Hepatocyte (in vitro differentiated cells): ENCODE data around the gene DZIP3. TPM values are rescaled to one million over a fixed set of nuclear protein-coding genes. Genes with fewer than 3 reads are reported as not detected.

Experiments used
- DNase-seq: peaks from one replicate; pipeline ENCODE4 v3.0.0-alpha.2; 2016; ENCODE audit warnings: low spot score
- H2AFZ ChIP-seq: fragments of 200-600 bp; sonication (generic); 2 replicates; pipeline ENCODE4 v1.6.0; 2016; ENCODE audit warnings: antibody characterized with exemption, mild to moderate bottlenecking
- H3K27ac ChIP-seq: fragments of 200-600 bp; sonication (generic); 2 replicates; pipeline ENCODE4 v1.5.1; 2016; ENCODE audit warnings: mild to moderate bottlenecking
- H3K27me3 ChIP-seq: fragments of 200-600 bp; sonication (generic); 2 replicates; pipeline ENCODE4 v1.6.1; 2016
- H3K36me3 ChIP-seq: fragments of 200-600 bp; sonication (generic); replicated peaks from 2 replicates; pipeline ENCODE4 v1.5.1; 2016; ENCODE audit warnings: low read depth; ENCODE audit not compliant: insufficient read depth
- H3K4me1 ChIP-seq: fragments of 200-600 bp; sonication (generic); 2 replicates; pipeline ENCODE4 v1.5.1; 2016; ENCODE audit warnings: mild to moderate bottlenecking, moderate library complexity; ENCODE audit not compliant: insufficient read depth
- H3K4me2 ChIP-seq: fragments of 200-600 bp; sonication (generic); 2 replicates; pipeline ENCODE4 v1.6.0; 2016
- H3K4me3 ChIP-seq: fragments of 200-600 bp; sonication (generic); 2 replicates; pipeline ENCODE4 v1.5.1; 2016; ENCODE audit warnings: mild to moderate bottlenecking
- H3K79me2 ChIP-seq: fragments of 200-600 bp; sonication (generic); 2 replicates; pipeline ENCODE4 v1.6.0; 2017; ENCODE audit warnings: mild to moderate bottlenecking
- H3K9me2 ChIP-seq: fragments of 200-600 bp; sonication (generic); replicated peaks from 2 replicates; pipeline ENCODE4 v1.6.0; 2017; ENCODE audit warnings: mild to moderate bottlenecking; ENCODE audit not compliant: insufficient read depth
- H3K9me3 ChIP-seq: fragments of 200-600 bp; sonication (generic); 2 replicates; pipeline ENCODE4 v1.5.1; 2016; ENCODE audit warnings: low read depth, mild to moderate bottlenecking
- H4K20me1 ChIP-seq: fragments of 200-600 bp; sonication (generic); 2 replicates; pipeline ENCODE4 v1.6.0; 2016; ENCODE audit warnings: mild to moderate bottlenecking; ENCODE audit not compliant: insufficient read depth, poor library complexity, severe bottlenecking
- EZH2 ChIP-seq: fragments of 200-600 bp; sonication (generic); IDR thresholded peaks from 2 replicates; pipeline ENCODE4 v1.6.1; 2016; ENCODE audit warnings: antibody characterized with exemption, mild to moderate bottlenecking, borderline replicate concordance
- EZH2phosphoT487 ChIP-seq: fragments of 200-600 bp; sonication (generic); IDR thresholded peaks from one replicate; pipeline ENCODE4 v1.6.1; 2018; ENCODE audit warnings: antibody characterized with exemption, mild to moderate bottlenecking, low read depth, moderate library complexity; ENCODE audit not compliant: unreplicated experiment, severe bottlenecking
- WGBS: methylation state at CpG from one replicate; pipeline ENCODE4 v1.1.6; 2016; ENCODE audit warnings: low lambda C conversion rate; ENCODE audit errors: missing lambda C conversion rate; 5-methylcytosine and 5-hydroxymethylcytosine counted together
- polyA plus RNA-seq: library from polyadenylated mRNA; unstranded; fragments of >200 nt; fragmentation: Nextera tagmentation; extraction: Ambion mirVana; gene quantifications from 2 replicates; pipeline ENCODE4 v1.2.1, GENCODE V29; 2016
- small RNA-seq: library from RNA; depleted of rRNA; stranded (forward); fragments of <200 nt; gene quantifications from one replicate; pipeline ENCODE3, GENCODE V24; 2014
- total RNA-seq: library from RNA; depleted of rRNA; stranded (reverse); fragments of >200 nt; gene quantifications from 2 replicates; pipeline ENCODE4 v1.2.3, GENCODE V29; 2014
- TF ChIP-seq, protein P1 (sequence below): fragments of 200-600 bp; sonication (generic); IDR thresholded peaks from 2 replicates; pipeline ENCODE4 v1.5.1; 2016; ENCODE audit warnings: antibody characterized with exemption, mild to moderate bottlenecking; ENCODE audit not compliant: poor library complexity

DZIP3 gene
- total and polyA plus RNA-seq, 2 experiments from 2014 or later: 10.8 to 18.5 TPM

DNA sequence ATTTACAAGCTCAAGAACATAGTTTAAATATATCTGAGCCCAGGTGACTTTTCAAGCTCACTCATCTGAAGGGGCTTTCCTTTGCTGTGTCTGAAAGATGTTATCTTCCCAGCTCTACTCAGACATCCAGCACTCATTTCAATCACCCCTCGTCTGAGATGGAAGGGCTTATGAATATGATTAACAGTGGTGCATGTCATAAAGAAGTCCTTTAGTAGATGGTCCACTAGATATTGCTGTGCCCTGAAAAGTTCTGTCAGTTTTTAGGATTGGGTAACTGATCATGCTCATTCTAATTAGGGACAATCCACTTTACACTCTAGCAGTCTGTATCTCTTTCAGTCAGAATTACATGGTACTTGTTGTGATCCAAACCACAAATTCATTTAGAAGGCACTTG is 139.4 kb downstream of the DZIP3 start:
- Histone ChIP-seq H3K27me3 (no peaks in the 10 kb centered on the region), H3K9me2 (no peaks in the 10 kb centered on the region), H3K27ac (no peak overlapping the region), H3K4me3 (no peak overlapping the region), H3K4me2 (no peak overlapping the region), H3K36me3 (no peaks in the 10 kb centered on the region), H3K79me2 (no peaks in the 10 kb centered on the region), H2AFZ (no peak overlapping the region), H4K20me1 (no peaks in the 10 kb centered on the region), H3K4me1 (no peaks in the 10 kb centered on the region), H3K9me3 (no peaks in the 10 kb centered on the region)
- DNase-seq: no peak
- 71% methylated on average over 1 of the region's 1 CpG for WGBS
- TF ChIP-seq, protein P1, sequence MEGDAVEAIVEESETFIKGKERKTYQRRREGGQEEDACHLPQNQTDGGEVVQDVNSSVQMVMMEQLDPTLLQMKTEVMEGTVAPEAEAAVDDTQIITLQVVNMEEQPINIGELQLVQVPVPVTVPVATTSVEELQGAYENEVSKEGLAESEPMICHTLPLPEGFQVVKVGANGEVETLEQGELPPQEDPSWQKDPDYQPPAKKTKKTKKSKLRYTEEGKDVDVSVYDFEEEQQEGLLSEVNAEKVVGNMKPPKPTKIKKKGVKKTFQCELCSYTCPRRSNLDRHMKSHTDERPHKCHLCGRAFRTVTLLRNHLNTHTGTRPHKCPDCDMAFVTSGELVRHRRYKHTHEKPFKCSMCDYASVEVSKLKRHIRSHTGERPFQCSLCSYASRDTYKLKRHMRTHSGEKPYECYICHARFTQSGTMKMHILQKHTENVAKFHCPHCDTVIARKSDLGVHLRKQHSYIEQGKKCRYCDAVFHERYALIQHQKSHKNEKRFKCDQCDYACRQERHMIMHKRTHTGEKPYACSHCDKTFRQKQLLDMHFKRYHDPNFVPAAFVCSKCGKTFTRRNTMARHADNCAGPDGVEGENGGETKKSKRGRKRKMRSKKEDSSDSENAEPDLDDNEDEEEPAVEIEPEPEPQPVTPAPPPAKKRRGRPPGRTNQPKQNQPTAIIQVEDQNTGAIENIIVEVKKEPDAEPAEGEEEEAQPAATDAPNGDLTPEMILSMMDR: no peak
- TF ChIP-seq EZH2phosphoT487 (no peak), EZH2 (no peak)

DNA sequence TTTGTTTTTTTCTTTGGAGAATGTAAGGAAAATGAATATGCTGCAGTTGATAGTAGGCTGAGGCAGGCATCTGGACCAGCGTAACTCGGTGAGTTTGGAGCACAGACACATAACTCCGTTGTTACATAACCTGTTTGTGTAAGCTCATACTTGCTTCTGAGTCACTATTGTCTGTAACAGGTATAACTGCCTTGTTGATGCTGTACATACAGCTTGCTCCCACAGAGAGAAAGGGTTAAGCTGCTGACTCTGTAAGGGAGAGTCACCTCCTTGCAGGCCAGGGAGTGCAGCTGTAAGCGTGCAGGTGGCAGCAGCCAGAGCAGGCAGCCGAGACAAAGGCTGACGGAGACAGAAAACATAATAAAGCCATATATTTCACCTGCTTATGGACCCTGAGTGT is 147.3 kb downstream of the DZIP3 start:
- TF ChIP-seq, protein P1: no peak
- TF ChIP-seq EZH2: no peak
- TF ChIP-seq EZH2phosphoT487: no peak
- DNase-seq: no peak
- 82% methylated on average over 6 of the region's 6 CpGs for WGBS
- no peaks in the 10 kb centered on the region for H3K9me3 ChIP-seq
- no peak overlapping the region for H3K4me2 ChIP-seq
- no peak overlapping the region for H3K27ac ChIP-seq
- no peak overlapping the region for H3K4me3 ChIP-seq
- no peaks in the 10 kb centered on the region for H3K79me2 ChIP-seq
- H2AFZ ChIP-seq: no peak overlapping the region
- H3K27me3 ChIP-seq: no peaks in the 10 kb centered on the region
- no peaks in the 10 kb centered on the region for H3K9me2 ChIP-seq
- no peaks in the 10 kb centered on the region for H4K20me1 ChIP-seq
- H3K4me1 ChIP-seq: no peaks in the 10 kb centered on the region
- no peaks in the 10 kb centered on the region for H3K36me3 ChIP-seq

DNA sequence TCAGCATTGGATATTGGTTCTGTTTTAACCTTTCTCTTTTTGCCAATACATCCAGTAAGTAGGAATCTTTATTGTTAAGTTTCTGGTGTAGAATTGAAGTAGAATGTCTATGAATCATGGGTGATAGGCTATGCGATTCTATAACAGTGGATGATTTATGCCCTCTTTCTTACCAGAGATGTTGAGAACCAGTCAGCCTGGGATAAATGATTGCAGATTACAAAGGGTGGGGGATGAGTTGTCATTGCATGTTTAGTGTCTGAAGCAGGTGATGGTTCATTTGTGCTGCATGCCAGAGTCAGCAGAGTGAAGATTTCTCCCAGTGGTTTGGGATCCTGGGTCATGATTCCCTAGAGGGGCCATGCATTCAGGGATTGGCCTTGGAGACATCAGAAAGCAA is 153.4 kb downstream of the DZIP3 start:
- H2AFZ ChIP-seq: no peak overlapping the region
- H3K9me2 ChIP-seq: no peaks in the 10 kb centered on the region
- no peaks in the 10 kb centered on the region for H3K4me1 ChIP-seq
- H3K27me3 ChIP-seq: no peaks in the 10 kb centered on the region
- no peaks in the 10 kb centered on the region for H3K79me2 ChIP-seq
- no peaks in the 10 kb centered on the region for H3K36me3 ChIP-seq
- no peak overlapping the region for H3K27ac ChIP-seq
- H4K20me1 ChIP-seq: no peaks in the 10 kb centered on the region
- H3K4me2 ChIP-seq: no peak overlapping the region
- H3K9me3 ChIP-seq: no peaks in the 10 kb centered on the region
- TF ChIP-seq, protein P1: no peak
- TF ChIP-seq EZH2phosphoT487 (no peak), EZH2 (no peak)
- WGBS: 89% methylated on average over 1 of the region's 1 CpG
- no peak for DNase-seq
- H3K4me3 ChIP-seq: no peak overlapping the region

Small RNAs within 50 kb of the gene (small RNA-seq; reads per million reads assigned to genes)
- gene AC092185.1 (not detected), gene RF00156 (not detected)

Other genes with a start within 250 kb of the DZIP3 start
- 1.5 and 1.6 TPM in 2 replicates for gene MYH15, start 79.1 kb upstream of the DZIP3 start, total RNA-seq
- gene MYH15, start 79.1 kb upstream of the DZIP3 start, polyA plus RNA-seq: 1.5 and 2.4 TPM in 2 replicates
- gene CIP2A, start 284 bp upstream of the DZIP3 start, total RNA-seq: 5.7 and 9.8 TPM in 2 replicates
- 3.7 and 4.5 TPM in 2 replicates for gene CIP2A, start 284 bp upstream of the DZIP3 start, polyA plus RNA-seq
- gene RETNLB, start 167.7 kb downstream of the DZIP3 start, total RNA-seq: not detected in 2 replicates
- gene RETNLB, start 167.7 kb downstream of the DZIP3 start, polyA plus RNA-seq: not detected in 2 replicates
- not detected in 2 replicates for gene TRAT1, start 233.1 kb downstream of the DZIP3 start, total RNA-seq
- gene TRAT1, start 233.1 kb downstream of the DZIP3 start, polyA plus RNA-seq: not detected in 2 replicates